ENCODE data around the gene USP6NL.

The USP6NL gene

GRCh38 chr10:11608159-11609013, 3.1 kb downstream of the USP6NL start:
- H3K27ac ChIP-seq (ENCODE audit: low read length) = peak overlapping the region; percentile 5; the same call in 1 of the 2 replicates
- peak overlapping the region; percentile 8; the same call in 1 of the 2 replicates for H3K9ac ChIP-seq (ENCODE audit: low read length)
- H3K27me3 ChIP-seq (ENCODE audit: low read depth, low read length) = no peaks in the 10 kb centered on the region
- peak overlapping the region; percentile 91 for H3K4me2 ChIP-seq (ENCODE audit: low read length)
- H4K20me1 ChIP-seq (ENCODE audit: insufficient read depth, low read length) = peaks cover 19% of the 10 kb centered on the region
- H3K4me3 ChIP-seq (ENCODE audit: low read length) = peak overlapping the region; percentile 57; the same call in 1 of the 2 replicates
- peaks cover 72% of the 10 kb centered on the region for H3K4me1 ChIP-seq (ENCODE audit: low read length)
- H3K36me3 ChIP-seq (replicated peaks; ENCODE audit: low read depth, low read length) = no peaks in the 10 kb centered on the region
- TF ChIP-seq CTCF (IDR thresholded peaks at IDR 0.05; ENCODE audit: low read depth, low read length) (no peak), EZH2phosphoT487 (IDR thresholded peaks at IDR 0.05; ENCODE audit: low read depth) (no peak)
- H3K79me2 ChIP-seq (ENCODE audit: low read length) = peaks cover 70% of the 10 kb centered on the region
- no peak overlapping the region for H2AFZ ChIP-seq (ENCODE audit: low read depth, low read length)
- no peaks in the 10 kb centered on the region for H3K9me3 ChIP-seq (ENCODE audit: insufficient read depth, low read length)

DNA sequence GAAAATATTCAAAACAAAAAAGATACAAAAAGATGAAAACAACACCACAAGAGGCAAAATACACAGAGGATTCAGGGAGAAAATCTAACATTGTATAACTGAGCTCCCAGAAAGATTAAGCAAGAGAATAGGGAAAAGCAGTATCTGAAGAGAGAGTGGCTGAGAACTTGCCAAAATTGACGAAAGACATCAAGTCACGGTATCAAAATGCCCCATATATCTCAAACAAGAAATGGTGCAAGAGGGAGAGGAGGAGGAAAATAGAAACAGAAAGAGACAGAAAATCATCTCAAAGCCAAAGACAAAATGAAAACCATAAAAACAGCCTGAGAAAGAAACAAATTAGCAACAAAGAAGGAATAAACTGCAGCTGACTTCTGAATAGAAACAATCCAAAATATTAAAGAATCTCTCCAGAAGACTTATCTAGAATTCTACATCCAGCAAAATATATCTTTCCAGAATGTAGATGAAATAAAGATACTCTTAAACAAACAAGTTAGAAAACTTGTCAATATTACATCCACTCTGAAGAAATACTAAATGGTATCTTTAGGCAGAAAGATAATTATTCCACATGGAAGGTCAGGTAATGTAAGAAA, 5.5 kb downstream of the USP6NL start:
- H3K4me2 ChIP-seq (ENCODE audit: low read length) = no peak overlapping the region
- H3K9ac ChIP-seq (ENCODE audit: low read length) = no peak overlapping the region
- no peaks in the 10 kb centered on the region for H3K9me3 ChIP-seq (ENCODE audit: insufficient read depth, low read length)
- H3K79me2 ChIP-seq (ENCODE audit: low read length) = peaks cover 88% of the 10 kb centered on the region
- H3K27ac ChIP-seq (ENCODE audit: low read length) = no peak overlapping the region
- no peaks in the 10 kb centered on the region for H3K36me3 ChIP-seq (replicated peaks; ENCODE audit: low read depth, low read length)
- H2AFZ ChIP-seq (ENCODE audit: low read depth, low read length) = no peak overlapping the region
- H3K4me1 ChIP-seq (ENCODE audit: low read length) = peaks cover 82% of the 10 kb centered on the region
- H4K20me1 ChIP-seq (ENCODE audit: insufficient read depth, low read length) = peaks cover 30% of the 10 kb centered on the region
- no peaks in the 10 kb centered on the region for H3K27me3 ChIP-seq (ENCODE audit: low read depth, low read length)
- H3K4me3 ChIP-seq (ENCODE audit: low read length) = no peak overlapping the region
- TF ChIP-seq EZH2phosphoT487 (IDR thresholded peaks at IDR 0.05; ENCODE audit: low read depth) (no peak), CTCF (IDR thresholded peaks at IDR 0.05; ENCODE audit: low read depth, low read length) (no peak)

GRCh38 chr10:11604865-11605650, 6.4 kb downstream of the USP6NL start:
- Histone ChIP-seq H3K4me2 (ENCODE audit: low read length) (peak overlapping the region; percentile 48), H3K4me1 (ENCODE audit: low read length) (peaks cover 80% of the 10 kb centered on the region), H3K36me3 (replicated peaks; ENCODE audit: low read depth, low read length) (no peaks in the 10 kb centered on the region), H3K27ac (ENCODE audit: low read length) (no peak overlapping the region), H2AFZ (ENCODE audit: low read depth, low read length) (no peak overlapping the region), H4K20me1 (ENCODE audit: insufficient read depth, low read length) (peaks cover 30% of the 10 kb centered on the region), H3K79me2 (ENCODE audit: low read length) (peaks cover 82% of the 10 kb centered on the region), H3K4me3 (ENCODE audit: low read length) (0 out of 2 replicates have a peak overlapping the region, but pooled peaks have one; percentile 29), H3K9me3 (ENCODE audit: insufficient read depth, low read length) (no peaks in the 10 kb centered on the region), H3K9ac (ENCODE audit: low read length) (no peak overlapping the region), H3K27me3 (ENCODE audit: low read depth, low read length) (no peaks in the 10 kb centered on the region)
- TF ChIP-seq EZH2phosphoT487 (IDR thresholded peaks at IDR 0.05; ENCODE audit: low read depth) = no peak
- no peak for TF ChIP-seq CTCF (IDR thresholded peaks at IDR 0.05; ENCODE audit: low read depth, low read length)
